Mucosa of descending colon (tissue), 3 donors: ENCODE results near the gene ULK2. TPM values are rescaled to one million over a fixed set of nuclear protein-coding genes. Genes with fewer than 3 reads are reported as not detected.

Experiments used
- ATAC-seq: fragments of 200-7000 bp; cut with Tn5 transposase; one replicate; pipeline ENCODE4 v1.9.1; 2020; ENCODE audit warnings: mild to moderate bottlenecking, moderate library complexity
- DNase-seq, 3 donors: peaks; one replicate each; pipeline ENCODE4 v3.0.0-alpha.2; 2020
- H3K36me3 ChIP-seq: fragments of 200-600 bp; one replicate; pipeline ENCODE4 v1.8.0; 2021; ENCODE audit warnings: low read depth, mild to moderate bottlenecking
- H3K4me1 ChIP-seq: fragments of 200-600 bp; one replicate; pipeline ENCODE4 v1.8.0; 2021; ENCODE audit warnings: low read depth, mild to moderate bottlenecking
- H3K4me3 ChIP-seq: fragments of 200-600 bp; one replicate; pipeline ENCODE4 v1.8.0; 2021; ENCODE audit warnings: mild to moderate bottlenecking
- H3K9me3 ChIP-seq: fragments of 200-600 bp; one replicate; pipeline ENCODE4 v1.8.0; 2021; ENCODE audit warnings: mild to moderate bottlenecking
- intact Hi-C, 2 donors: fragments of 100-400 bp; cut with DNase I in 1 of 2; cut with micrococcal nuclease in 1 of 2; formaldehyde crosslinking; loops; one replicate each; pipeline versions ENCODE4 v1.11.0 to v1.11.1; 2022; cut with DNase I, micrococcal nuclease
- total RNA-seq, 3 donors: library from RNA; stranded (reverse); fragmentation: NEBNext Ultra II Directional in 2 of 3; extraction: Animal tissue kit (Norgen Biotek cat#: 25700) in 2 of 3; gene quantifications; one replicate each; pipeline versions ENCODE4 v1.2.1 to v1.2.4, GENCODE V29; 2021 to 2023
- TF ChIP-seq, protein P1 (sequence below): fragments of 200-600 bp; IDR thresholded peaks from one replicate; pipeline ENCODE4 v1.8.0; 2022; ENCODE audit warnings: antibody characterized with exemption, mild to moderate bottlenecking
- donor health status: DM: no; HTN: no; CAD: no; lungs with moderate emphysema.
- donor health status: DM: no; HTN: no; CAD: no.
- donor health status: DM: no; HTN: yes; CAD: no.

Gene ULK2
- total RNA-seq, 3 donors from 2014 or later, result 6.7 to 29.8 (median 8.5) TPM

DNA sequence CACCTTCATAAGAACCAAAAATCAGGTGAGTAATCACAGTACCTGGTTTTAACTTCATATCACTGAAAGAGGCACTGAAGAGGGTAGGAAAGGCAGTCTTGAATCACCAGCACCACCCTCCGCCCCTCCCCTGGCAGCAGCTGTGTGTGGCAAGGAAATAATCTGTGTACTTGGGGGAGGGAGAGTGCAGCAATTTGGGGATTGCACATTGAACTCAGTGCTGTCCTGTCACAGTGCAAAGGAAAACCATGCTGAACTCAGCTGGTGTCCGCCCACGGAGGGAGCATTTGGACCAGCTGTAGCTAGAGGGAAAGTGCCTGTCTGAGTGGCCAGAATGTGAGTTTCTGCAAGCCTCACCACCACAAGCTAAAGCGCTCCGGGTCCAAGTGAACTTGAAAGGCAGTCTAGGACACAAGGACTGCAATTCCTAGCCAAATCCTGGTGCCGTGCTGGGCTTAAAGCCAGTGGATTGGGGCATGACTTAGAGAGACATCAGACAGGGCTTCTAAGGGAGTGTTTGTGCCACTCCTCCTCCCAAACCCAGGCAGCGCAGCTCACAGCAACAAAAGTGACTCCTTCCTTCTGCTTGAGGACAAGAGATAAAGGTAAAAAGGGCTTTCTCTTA lies 79.9 kb downstream of the ULK2 start:
- intact Hi-C loops, result no loop called here
- Histone ChIP-seq H3K4me3 (no peak overlapping the region), H3K9me3 (no peaks in the 10 kb centered on the region), H3K36me3 (no peaks in the 10 kb centered on the region), H3K4me1 (no peaks in the 10 kb centered on the region)
- ATAC-seq, result peak; percentile 54
- DNase-seq, result no peak
- TF ChIP-seq, protein P1, sequence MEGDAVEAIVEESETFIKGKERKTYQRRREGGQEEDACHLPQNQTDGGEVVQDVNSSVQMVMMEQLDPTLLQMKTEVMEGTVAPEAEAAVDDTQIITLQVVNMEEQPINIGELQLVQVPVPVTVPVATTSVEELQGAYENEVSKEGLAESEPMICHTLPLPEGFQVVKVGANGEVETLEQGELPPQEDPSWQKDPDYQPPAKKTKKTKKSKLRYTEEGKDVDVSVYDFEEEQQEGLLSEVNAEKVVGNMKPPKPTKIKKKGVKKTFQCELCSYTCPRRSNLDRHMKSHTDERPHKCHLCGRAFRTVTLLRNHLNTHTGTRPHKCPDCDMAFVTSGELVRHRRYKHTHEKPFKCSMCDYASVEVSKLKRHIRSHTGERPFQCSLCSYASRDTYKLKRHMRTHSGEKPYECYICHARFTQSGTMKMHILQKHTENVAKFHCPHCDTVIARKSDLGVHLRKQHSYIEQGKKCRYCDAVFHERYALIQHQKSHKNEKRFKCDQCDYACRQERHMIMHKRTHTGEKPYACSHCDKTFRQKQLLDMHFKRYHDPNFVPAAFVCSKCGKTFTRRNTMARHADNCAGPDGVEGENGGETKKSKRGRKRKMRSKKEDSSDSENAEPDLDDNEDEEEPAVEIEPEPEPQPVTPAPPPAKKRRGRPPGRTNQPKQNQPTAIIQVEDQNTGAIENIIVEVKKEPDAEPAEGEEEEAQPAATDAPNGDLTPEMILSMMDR, result no peak

- TF ChIP-seq, protein P1, result no peak
- intact Hi-C loops, result no loop called here
- no peak overlapping the region for H3K4me3 ChIP-seq
- H3K4me1 ChIP-seq, result no peaks in the 10 kb centered on the region
- H3K9me3 ChIP-seq, result no peaks in the 10 kb centered on the region
- DNase-seq, result no peak
- no peak for ATAC-seq
- no peaks in the 10 kb centered on the region for H3K36me3 ChIP-seq
These were observed 81.9 kb downstream of the ULK2 start for GRCh38 chr17:19785854-19786253.

DNA sequence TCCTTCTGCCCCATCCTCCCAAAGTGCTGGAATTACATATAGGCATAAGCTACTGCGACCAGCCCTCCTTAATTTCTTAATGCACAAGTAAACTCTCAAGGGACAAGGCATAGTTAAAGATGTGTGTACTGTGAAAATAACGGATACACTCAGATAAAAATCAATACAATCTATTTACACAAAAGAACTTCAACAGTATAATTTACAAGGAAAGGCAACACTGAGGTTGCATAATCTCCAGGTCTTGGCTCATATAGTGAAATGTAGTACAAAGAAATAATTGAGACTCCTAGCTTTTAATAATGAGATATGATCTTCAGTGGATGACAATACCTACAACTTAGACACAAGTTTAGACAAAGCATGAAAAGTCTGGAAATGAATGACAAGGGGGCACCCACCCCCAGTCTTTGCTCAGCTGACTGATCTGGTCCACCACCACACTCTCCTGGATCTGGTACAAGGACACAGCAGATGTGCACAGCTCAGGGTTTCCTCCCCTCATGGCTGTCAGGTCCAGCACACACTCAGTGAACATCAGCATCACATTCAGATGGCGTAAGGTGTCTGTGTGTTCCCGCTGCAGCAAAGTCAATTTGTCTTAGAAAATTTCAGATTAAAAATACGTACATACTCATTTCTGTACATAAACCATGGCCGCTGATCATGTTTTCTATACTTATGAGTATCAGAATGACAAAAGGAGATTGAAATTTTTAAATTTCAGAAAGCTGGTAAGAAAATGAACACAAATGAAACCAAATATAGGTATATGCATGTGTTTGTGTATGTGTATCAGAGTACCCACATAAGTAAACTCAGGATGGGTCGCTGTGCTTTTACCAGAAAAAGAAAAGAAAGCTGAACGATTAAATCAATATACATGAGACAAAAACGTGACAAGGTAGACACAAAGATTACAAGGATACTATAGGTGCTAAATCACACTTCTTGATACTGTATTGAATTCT lies 86.0 kb downstream of the ULK2 start:
- Histone ChIP-seq H3K9me3 (no peaks in the 10 kb centered on the region), H3K36me3 (no peaks in the 10 kb centered on the region), H3K4me1 (no peaks in the 10 kb centered on the region), H3K4me3 (no peak overlapping the region)
- intact Hi-C loops, result no loop called here
- DNase-seq, result no peak
- no peak for ATAC-seq
- TF ChIP-seq, protein P1, result no peak

DNA sequence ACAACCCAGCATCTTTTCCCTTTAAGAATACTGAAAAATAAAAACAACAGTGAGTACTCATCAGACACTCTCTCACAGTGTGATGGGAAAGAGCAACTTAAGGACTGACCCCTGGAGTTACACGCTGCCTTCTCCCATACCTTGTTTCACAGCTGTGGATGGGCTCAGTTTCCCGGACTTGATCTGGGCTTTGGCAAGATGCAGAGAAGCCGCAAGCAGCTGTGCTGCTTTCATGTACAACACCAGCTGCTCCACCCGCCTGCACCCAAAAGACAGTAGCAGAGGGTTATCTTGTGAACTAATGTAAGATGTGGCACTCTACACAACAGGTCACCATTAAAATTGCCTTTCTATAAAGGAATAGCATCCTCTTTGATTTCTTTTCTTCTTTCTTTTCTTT lies 86.9 kb downstream of the ULK2 start:
- no peak for DNase-seq
- TF ChIP-seq, protein P1, result no peak
- no peaks in the 10 kb centered on the region for H3K36me3 ChIP-seq
- intact Hi-C loops, result no loop called here
- no peak overlapping the region for H3K4me3 ChIP-seq
- H3K4me1 ChIP-seq, result no peaks in the 10 kb centered on the region
- no peaks in the 10 kb centered on the region for H3K9me3 ChIP-seq
- no peak for ATAC-seq

DNA sequence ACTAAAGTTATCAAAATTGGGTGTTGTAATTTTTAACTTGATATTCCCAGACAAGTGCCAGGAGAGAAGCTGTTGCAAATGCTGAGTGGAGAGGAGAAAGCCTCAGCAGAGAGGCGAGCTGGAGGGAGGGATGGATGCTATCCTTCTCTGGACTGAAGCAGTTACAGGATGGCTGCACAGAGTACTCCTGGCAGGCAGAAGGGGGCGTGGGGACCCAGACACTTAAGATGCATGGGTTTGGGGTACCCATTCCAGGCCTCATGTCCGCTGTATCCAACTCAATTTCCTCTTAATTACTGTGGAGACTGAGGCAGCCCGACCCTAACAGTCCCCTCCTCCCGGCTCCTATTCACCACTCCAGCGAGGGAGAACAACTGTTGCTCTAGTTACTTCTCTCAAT lies 94.2 kb downstream of the ULK2 start:
- Histone ChIP-seq H3K4me1 (no peaks in the 10 kb centered on the region), H3K36me3 (no peaks in the 10 kb centered on the region)

More for the DNA sequence above, 94.2 kb downstream of the ULK2 start:
- intact Hi-C loops, result no loop called here
- Histone ChIP-seq H3K9me3 (no peaks in the 10 kb centered on the region), H3K4me3 (no peak overlapping the region)
- TF ChIP-seq, protein P1, result no peak
- DNase-seq (no peak), ATAC-seq (no peak)
